BE2C (cell line): ENCODE results near the gene HERC3.

Experiments
- DNase-seq: peaks from one replicate; pipeline ENCODE4 v3.0.0-alpha.2; 2020
- H3K27me3 ChIP-seq: fragments of 250-450 bp; sonication (Bioruptor Pico); 2 replicates; pipeline ENCODE4 v1.5.1; 2020; ENCODE audit warnings: mild to moderate bottlenecking
- H3K36me3 ChIP-seq: fragments of 250-450 bp; sonication (Bioruptor Pico); 2 replicates; pipeline ENCODE4 v1.5.1; 2020; ENCODE audit warnings: mild to moderate bottlenecking
- H3K4me1 ChIP-seq: fragments of 250-450 bp; sonication (Bioruptor Pico); 2 replicates; pipeline ENCODE4 v1.5.1; 2020
- H3K4me3 ChIP-seq: 2 replicates; pipeline ENCODE4 v1.5.1; 2011; ENCODE audit warnings: low read depth, low read length
- H3K9me3 ChIP-seq: fragments of 250-450 bp; sonication (Bioruptor Pico); 2 replicates; pipeline ENCODE4 v1.5.1; 2020
- TF ChIP-seq, protein P1 (sequence below): IDR thresholded peaks from 2 replicates; pipeline ENCODE4 v1.5.1; 2012; ENCODE audit warnings: mild to moderate bottlenecking, low read depth, low read length

The HERC3 gene

DNA sequence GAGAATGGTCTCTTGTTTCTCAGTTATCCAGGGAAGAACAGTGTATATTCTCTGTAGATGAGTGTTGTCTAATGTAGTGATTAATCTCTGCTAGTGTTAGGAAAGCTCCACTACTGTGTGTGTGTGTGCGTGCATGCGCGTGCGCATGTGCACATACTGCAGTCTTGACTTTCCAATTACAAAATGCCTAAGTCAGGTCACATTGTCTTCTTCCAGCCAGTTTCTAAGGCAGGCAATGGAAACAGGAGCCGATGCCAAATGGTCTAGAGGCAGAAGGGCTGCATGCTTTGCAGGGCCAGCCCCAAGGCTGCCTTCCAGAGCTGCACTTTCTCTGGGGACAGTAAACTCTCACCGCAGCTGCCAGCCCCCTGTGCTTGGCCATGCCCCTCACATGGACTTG is 135.9 kb downstream of the HERC3 start:
- no peaks in the 10 kb centered on the region for H3K27me3 ChIP-seq
- no peaks in the 10 kb centered on the region for H3K9me3 ChIP-seq
- peaks cover 47% of the 10 kb centered on the region for H3K36me3 ChIP-seq
- TF ChIP-seq, protein P1, sequence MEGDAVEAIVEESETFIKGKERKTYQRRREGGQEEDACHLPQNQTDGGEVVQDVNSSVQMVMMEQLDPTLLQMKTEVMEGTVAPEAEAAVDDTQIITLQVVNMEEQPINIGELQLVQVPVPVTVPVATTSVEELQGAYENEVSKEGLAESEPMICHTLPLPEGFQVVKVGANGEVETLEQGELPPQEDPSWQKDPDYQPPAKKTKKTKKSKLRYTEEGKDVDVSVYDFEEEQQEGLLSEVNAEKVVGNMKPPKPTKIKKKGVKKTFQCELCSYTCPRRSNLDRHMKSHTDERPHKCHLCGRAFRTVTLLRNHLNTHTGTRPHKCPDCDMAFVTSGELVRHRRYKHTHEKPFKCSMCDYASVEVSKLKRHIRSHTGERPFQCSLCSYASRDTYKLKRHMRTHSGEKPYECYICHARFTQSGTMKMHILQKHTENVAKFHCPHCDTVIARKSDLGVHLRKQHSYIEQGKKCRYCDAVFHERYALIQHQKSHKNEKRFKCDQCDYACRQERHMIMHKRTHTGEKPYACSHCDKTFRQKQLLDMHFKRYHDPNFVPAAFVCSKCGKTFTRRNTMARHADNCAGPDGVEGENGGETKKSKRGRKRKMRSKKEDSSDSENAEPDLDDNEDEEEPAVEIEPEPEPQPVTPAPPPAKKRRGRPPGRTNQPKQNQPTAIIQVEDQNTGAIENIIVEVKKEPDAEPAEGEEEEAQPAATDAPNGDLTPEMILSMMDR: no peak
- H3K4me1 ChIP-seq: no peaks in the 10 kb centered on the region
- H3K4me3 ChIP-seq: no peak overlapping the region
- no peak for DNase-seq

GRCh38 chr4:88729146-88729760 is 137.0 kb downstream of the HERC3 start:
- no peak overlapping the region for H3K4me3 ChIP-seq
- TF ChIP-seq, protein P1: no peak
- peaks cover 3% of the 10 kb centered on the region; the same call in 1 of the 2 replicates for H3K4me1 ChIP-seq
- no peak for DNase-seq
- H3K27me3 ChIP-seq: no peaks in the 10 kb centered on the region
- no peaks in the 10 kb centered on the region for H3K9me3 ChIP-seq
- peaks cover 47% of the 10 kb centered on the region for H3K36me3 ChIP-seq

- Histone ChIP-seq H3K9me3 (no peaks in the 10 kb centered on the region), H3K36me3 (peaks cover 46% of the 10 kb centered on the region), H3K4me3 (no peak overlapping the region), H3K27me3 (no peaks in the 10 kb centered on the region), H3K4me1 (peaks cover 7% of the 10 kb centered on the region; the same call in 1 of the 2 replicates)
- no peak for DNase-seq
- TF ChIP-seq, protein P1: no peak
These were observed 138.5 kb downstream of the HERC3 start for GRCh38 chr4:88730811-88731210.

GRCh38 chr4:88731381-88731780 is 139.1 kb downstream of the HERC3 start:
- no peak overlapping the region for H3K4me3 ChIP-seq
- peaks cover 7% of the 10 kb centered on the region; the same call in 1 of the 2 replicates for H3K4me1 ChIP-seq
- no peak for DNase-seq
- no peaks in the 10 kb centered on the region for H3K9me3 ChIP-seq
- H3K27me3 ChIP-seq: no peaks in the 10 kb centered on the region
- TF ChIP-seq, protein P1: no peak
- peaks cover 49% of the 10 kb centered on the region for H3K36me3 ChIP-seq

DNA sequence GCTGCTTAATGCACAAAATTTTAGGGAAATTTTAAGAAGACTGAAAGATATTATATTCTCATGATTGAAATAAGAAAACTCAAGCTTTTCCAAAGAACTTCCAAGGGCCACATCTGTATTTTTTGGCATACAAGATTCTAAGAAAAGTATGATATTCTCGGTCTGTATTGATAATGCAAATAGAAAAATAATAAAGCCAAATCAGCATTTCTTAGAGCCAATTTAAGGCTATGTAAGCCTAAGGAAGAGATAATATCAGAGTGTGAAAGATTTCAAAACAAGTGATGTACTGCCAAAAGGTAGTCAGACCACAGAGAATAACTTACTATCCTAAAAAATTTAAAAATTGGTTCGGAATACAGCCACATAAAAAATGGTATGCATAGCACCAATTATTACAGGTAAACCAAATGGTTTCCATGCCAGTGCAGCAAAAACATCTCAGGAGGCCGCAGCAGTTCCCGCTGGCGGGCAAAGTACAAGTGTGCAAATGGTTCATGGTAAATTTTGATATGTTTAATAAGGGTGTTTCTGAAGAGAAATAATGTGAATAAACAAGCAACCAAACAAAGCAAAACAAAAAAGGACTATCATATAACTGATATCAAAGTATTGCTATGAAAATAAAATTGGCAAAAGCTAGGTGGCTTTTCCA is 140.6 kb downstream of the HERC3 start:
- Histone ChIP-seq H3K9me3 (no peaks in the 10 kb centered on the region), H3K4me1 (peaks cover 7% of the 10 kb centered on the region; the same call in 1 of the 2 replicates), H3K27me3 (no peaks in the 10 kb centered on the region), H3K4me3 (no peak overlapping the region), H3K36me3 (peaks cover 39% of the 10 kb centered on the region)
- TF ChIP-seq, protein P1: no peak
- no peak for DNase-seq

- peaks cover 30% of the 10 kb centered on the region for H3K36me3 ChIP-seq
- no peaks in the 10 kb centered on the region for H3K27me3 ChIP-seq
- H3K9me3 ChIP-seq: no peaks in the 10 kb centered on the region
- peaks cover 7% of the 10 kb centered on the region; the same call in 1 of the 2 replicates for H3K4me1 ChIP-seq
- TF ChIP-seq, protein P1: no peak
- no peak overlapping the region for H3K4me3 ChIP-seq
- DNase-seq: peak; percentile 56
These were observed 142.2 kb downstream of the HERC3 start for GRCh38 chr4:88734403-88734949.
